ENCODE measurements around the gene HOMER2. TPM values are rescaled to one million over a fixed set of nuclear protein-coding genes. Genes with fewer than 3 reads are reported as not detected.

The HOMER2 gene
- total and polyA plus RNA-seq, 2 of the 4 experiments (the other 2 are of a cell fraction), result 0.54 to 0.79 TPM

DNA sequence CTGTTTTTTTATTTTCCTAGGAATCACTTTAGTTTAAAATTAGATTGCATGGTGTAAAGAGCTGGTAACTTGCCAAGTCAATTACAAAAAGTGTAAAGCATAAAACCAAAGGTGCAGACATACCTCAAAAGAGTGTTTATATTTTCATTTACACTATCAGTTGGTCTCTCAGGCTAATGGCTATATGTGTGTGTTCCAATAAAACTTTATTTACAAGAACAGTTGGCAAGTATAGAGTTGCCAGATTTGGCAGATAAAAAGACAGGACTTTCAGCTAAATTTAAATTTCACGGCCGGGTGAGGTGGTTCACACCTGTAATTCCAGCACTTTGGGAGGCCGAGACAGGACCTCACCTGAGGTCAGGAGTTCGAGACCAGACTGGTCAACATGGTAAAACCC, 41.1 kb downstream of the HOMER2 start:
- Histone ChIP-seq H2BK20ac (ENCODE audit: low read depth, low read length) (no peak overlapping the region), H3K23ac (ENCODE audit: low read depth, low read length) (no peak overlapping the region), H2BK15ac (ENCODE audit: low read depth, low read length) (no peak overlapping the region), H3K79me1 (ENCODE audit: low read depth in 1 of 2, low read length in 2 of 2) (no peaks in the 10 kb centered on the region), H3K14ac (replicated peaks; ENCODE audit: low read depth, low read length) (no peak overlapping the region), H3K9me1 (ENCODE audit: insufficient read depth, low read length) (no peaks in the 10 kb centered on the region), H3K18ac (ENCODE audit: low read depth, low read length) (no peak overlapping the region), H3K36me3 (ENCODE audit: control insufficient read depth, insufficient read depth, low read length) (no peaks in the 10 kb centered on the region), H3K4me2 (ENCODE audit: low read depth, low read length) (no peak overlapping the region), H2AK5ac (ENCODE audit: low read depth, low read length) (no peak overlapping the region), H4K5ac (ENCODE audit: low read depth, low read length) (no peak overlapping the region), H4K20me1 (ENCODE audit: insufficient read depth, low read length) (no peaks in the 10 kb centered on the region), H4K91ac (ENCODE audit: insufficient read depth, low read depth, low read length) (no peak overlapping the region), H3K56ac (ENCODE audit: extremely low read depth, insufficient read depth, low read length) (no peak overlapping the region), H3K27me3 (ENCODE audit: control insufficient read depth, insufficient read depth, low read length) (peaks cover 2% of the 10 kb centered on the region), H3K27ac (ENCODE audit: insufficient read depth, low read length) (no peak overlapping the region), H2AK9ac (replicated peaks; ENCODE audit: low read depth, low read length, poor library complexity) (no peak overlapping the region), H2BK5ac (ENCODE audit: low read depth, low read length, poor library complexity, severe bottlenecking) (no peak overlapping the region), H2AFZ (replicated peaks; ENCODE audit: low read length, poor library complexity) (no peak overlapping the region), H4K8ac (ENCODE audit: low read depth in 2 of 2, low read length in 2 of 2) (no peak overlapping the region), H2BK120ac (ENCODE audit: low read depth, low read length) (no peak overlapping the region), H3K4me1 (ENCODE audit: control insufficient read depth, insufficient read depth, low read length) (no peaks in the 10 kb centered on the region), H3K4me3 (ENCODE audit: insufficient read depth, low read depth, low read length) (no peak overlapping the region), H3K9me3 (ENCODE audit: control insufficient read depth, insufficient read depth, low read length) (peaks cover 5% of the 10 kb centered on the region), H3K4ac (ENCODE audit: low read depth, low read length) (no peak overlapping the region), H3K9ac (ENCODE audit: low read depth, low read length) (no peak overlapping the region)
- WGBS, 2 experiments (ENCODE audit: extremely low coverage in 2 of 2, insufficient read length in 1 of 2), result 83% methylated on average over 1 of the region's 4 CpGs; no CpG with 5 or more reads in 1 of the 2 experiments
- dilution Hi-C loops (cut with HindIII; ENCODE audit: low sequenced_read_pairs, unreplicated experiment) (no loop called here), intact Hi-C loops (cut with micrococcal nuclease) (no loop called here), in situ Hi-C loops (cut with MboI; ENCODE audit: low sequenced_read_pairs) (no loop called here)
- TF ChIP-seq MAFK (IDR thresholded peaks at IDR 0.05; ENCODE audit: low read depth, low read length) (no peak), CEBPB (IDR thresholded peaks at IDR 0.05; ENCODE audit: low read depth, low read length) (no peak)
- BruUV-seq (replicated peaks), result no TSS peak
- ATAC-seq (ENCODE audit: low read depth) (no peak), DNase-seq (no peak)
- ChIA-PET CTCF (no interaction called here), POLR2A (ENCODE audit: unreplicated experiment) (no interaction called here)
